ENCODE results near the gene PYGO2.
"Not testable (repeated sequence)": the region's sequence is repeated elsewhere in the genome, so short reads cannot be mapped to it uniquely, and the experiment has no call there.

The PYGO2 gene

GRCh38 chr1:154977762-154978161, 16.2 kb upstream of the PYGO2 start:
- not testable (repeated sequence) for H3K9ac ChIP-seq (ENCODE audit: low read depth, low read length); H3K4me1 ChIP-seq (ENCODE audit: insufficient read depth, low read length); H3K9me3 ChIP-seq (ENCODE audit: control insufficient read depth, insufficient read depth, low read length)
- H3K36me3 ChIP-seq (ENCODE audit: insufficient read depth, low read length): peaks cover 15% of the 10 kb centered on the region; the same call in 1 of the 2 replicates

GRCh38 chr1:154975409-154976059, 14.0 kb upstream of the PYGO2 start:
- H3K36me3 ChIP-seq (ENCODE audit: insufficient read depth, low read length): peaks cover 13% of the 10 kb centered on the region; the same call in 1 of the 2 replicates
- no peaks in the 10 kb centered on the region for H3K9me3 ChIP-seq (ENCODE audit: control insufficient read depth, insufficient read depth, low read length)
- peaks cover 11% of the 10 kb centered on the region for H3K4me1 ChIP-seq (ENCODE audit: insufficient read depth, low read length)
- peak overlapping the region; percentile 69 for H3K9ac ChIP-seq (ENCODE audit: low read depth, low read length)

GRCh38 chr1:154974808-154975408, 13.3 kb upstream of the PYGO2 start:
- peaks cover 13% of the 10 kb centered on the region; the same call in 1 of the 2 replicates for H3K36me3 ChIP-seq (ENCODE audit: insufficient read depth, low read length)
- no peaks in the 10 kb centered on the region for H3K9me3 ChIP-seq (ENCODE audit: control insufficient read depth, insufficient read depth, low read length)
- H3K9ac ChIP-seq (ENCODE audit: low read depth, low read length): peak overlapping the region; percentile 69
- H3K4me1 ChIP-seq (ENCODE audit: insufficient read depth, low read length): peaks cover 11% of the 10 kb centered on the region

- Histone ChIP-seq H3K36me3 (ENCODE audit: insufficient read depth, low read length) (peaks cover 8% of the 10 kb centered on the region; the same call in 1 of the 2 replicates), H3K4me1 (ENCODE audit: insufficient read depth, low read length) (peaks cover 11% of the 10 kb centered on the region), H3K9me3 (ENCODE audit: control insufficient read depth, insufficient read depth, low read length) (no peaks in the 10 kb centered on the region), H3K9ac (ENCODE audit: low read depth, low read length) (peak within 1 kb of the TSS; percentile 69)
Measured at GRCh38 chr1:154974102-154974807, 12.7 kb upstream of the PYGO2 start, which contains the start of gene CKS1B. Gene CKS1B (plus strand): TSS chr1:154974681. CDS start chr1:154974746, 65 bp downstream.

- H3K9me3 ChIP-seq (ENCODE audit: control insufficient read depth, insufficient read depth, low read length): no peaks in the 10 kb centered on the region
- peak overlapping the region; percentile 69 for H3K9ac ChIP-seq (ENCODE audit: low read depth, low read length)
- peaks cover 5% of the 10 kb centered on the region; the same call in 1 of the 2 replicates for H3K36me3 ChIP-seq (ENCODE audit: insufficient read depth, low read length)
- H3K4me1 ChIP-seq (ENCODE audit: insufficient read depth, low read length): peaks cover 11% of the 10 kb centered on the region
Measured at GRCh38 chr1:154973344-154974101, 11.9 kb upstream of the PYGO2 start.

GRCh38 chr1:154972517-154973343, 11.1 kb upstream of the PYGO2 start:
- H3K36me3 ChIP-seq (ENCODE audit: insufficient read depth, low read length): peaks cover 6% of the 10 kb centered on the region; the same call in 1 of the 2 replicates
- no peaks in the 10 kb centered on the region for H3K9me3 ChIP-seq (ENCODE audit: control insufficient read depth, insufficient read depth, low read length)
- peak overlapping the region; percentile 69 for H3K9ac ChIP-seq (ENCODE audit: low read depth, low read length)
- peaks cover 11% of the 10 kb centered on the region for H3K4me1 ChIP-seq (ENCODE audit: insufficient read depth, low read length)

GRCh38 chr1:154972213-154972516, 10.6 kb upstream of the PYGO2 start:
- H3K9ac ChIP-seq (ENCODE audit: low read depth, low read length): peak overlapping the region; percentile 69
- peaks cover 12% of the 10 kb centered on the region for H3K36me3 ChIP-seq (ENCODE audit: insufficient read depth, low read length)
- peaks cover 11% of the 10 kb centered on the region for H3K4me1 ChIP-seq (ENCODE audit: insufficient read depth, low read length)
- no peaks in the 10 kb centered on the region for H3K9me3 ChIP-seq (ENCODE audit: control insufficient read depth, insufficient read depth, low read length)

- Histone ChIP-seq H3K9me3 (ENCODE audit: control insufficient read depth, insufficient read depth, low read length) (no peaks in the 10 kb centered on the region), H3K36me3 (ENCODE audit: insufficient read depth, low read length) (peaks cover 18% of the 10 kb centered on the region), H3K4me1 (ENCODE audit: insufficient read depth, low read length) (peaks cover 9% of the 10 kb centered on the region), H3K9ac (ENCODE audit: low read depth, low read length) (peak overlapping the region; percentile 69)
Measured at GRCh38 chr1:154971341-154971998, 9.9 kb upstream of the PYGO2 start.

- Histone ChIP-seq H3K9ac (ENCODE audit: low read depth, low read length) (peak within 1 kb of the TSS; percentile 69), H3K9me3 (ENCODE audit: control insufficient read depth, insufficient read depth, low read length) (no peaks in the 10 kb centered on the region), H3K36me3 (ENCODE audit: insufficient read depth, low read length) (peaks cover 21% of the 10 kb centered on the region), H3K4me1 (ENCODE audit: insufficient read depth, low read length) (peaks cover 9% of the 10 kb centered on the region)
Measured at GRCh38 chr1:154970631-154971340, 9.2 kb upstream of the PYGO2 start, which contains the start of gene SHC1. Gene SHC1 (minus strand): TSS chr1:154970747. CDS start chr1:154970526, 221 bp downstream.

- peak overlapping the region; percentile 69 for H3K9ac ChIP-seq (ENCODE audit: low read depth, low read length)
- peaks cover 29% of the 10 kb centered on the region for H3K36me3 ChIP-seq (ENCODE audit: insufficient read depth, low read length)
- H3K9me3 ChIP-seq (ENCODE audit: control insufficient read depth, insufficient read depth, low read length): no peaks in the 10 kb centered on the region
- H3K4me1 ChIP-seq (ENCODE audit: insufficient read depth, low read length): peaks cover 9% of the 10 kb centered on the region
Measured at GRCh38 chr1:154969860-154970452, 8.4 kb upstream of the PYGO2 start.

GRCh38 chr1:154969246-154969645, 7.7 kb upstream of the PYGO2 start:
- Histone ChIP-seq H3K9ac (ENCODE audit: low read depth, low read length) (peak overlapping the region; percentile 69), H3K9me3 (ENCODE audit: control insufficient read depth, insufficient read depth, low read length) (no peaks in the 10 kb centered on the region), H3K36me3 (ENCODE audit: insufficient read depth, low read length) (peaks cover 33% of the 10 kb centered on the region), H3K4me1 (ENCODE audit: insufficient read depth, low read length) (peaks cover 9% of the 10 kb centered on the region)

GRCh38 chr1:154968731-154969130, 7.1 kb upstream of the PYGO2 start:
- Histone ChIP-seq H3K9me3 (ENCODE audit: control insufficient read depth, insufficient read depth, low read length) (no peaks in the 10 kb centered on the region), H3K36me3 (ENCODE audit: insufficient read depth, low read length) (peaks cover 38% of the 10 kb centered on the region), H3K4me1 (ENCODE audit: insufficient read depth, low read length) (peaks cover 9% of the 10 kb centered on the region), H3K9ac (ENCODE audit: low read depth, low read length) (peak overlapping the region; percentile 69)

Data from ES-I3 (cell line).